K562 (cell line): ENCODE data around the gene FGF14. TPM values are rescaled to one million over a fixed set of nuclear protein-coding genes. Genes with fewer than 3 reads are reported as not detected.

Experiments used
- ATAC-seq: fragments of 200-7000 bp; cut with Tn5 transposase; 3 replicates; pipeline ENCODE4 v1.9.1; 2020; ENCODE audit warnings: moderate library complexity
- BruUV-seq: library from RNA; stranded (reverse); fragments of 400-500 nt; replicated peaks from 2 replicates; lab custom pipeline; 2021; lab: Mats Ljungman, UMichigan
- CTCF ChIA-PET: fragments of 300-600 bp; formaldehyde crosslinking; extraction: SDS; loops from one replicate; lab custom pipeline; 2021; ENCODE audit warnings: low intra/inter-chr PET ratio; lab: Yijun Ruan, JAX
- POLR2A ChIA-PET: fragments of 300-600, 350-650 bp; sonication (Branson Sonifier 250); formaldehyde crosslinking; extraction: SDS; loops from one replicate; lab custom pipeline; 2021; ENCODE audit warnings: antibody characterized with exemption, inconsistent platforms; lab: Yijun Ruan, JAX
- DNase-seq, 4 experiments: peaks; one replicate each; pipeline versions ENCODE4 v3.0.0 to v3.0.0-alpha.2; 2011 to 2018; ENCODE audit warnings: low spot score in 3 of 4, mixed read lengths in 3 of 4; ENCODE audit errors: extremely low read depth in 1 of 4
- FAIRE-seq: peaks from 2 replicates; lab custom pipeline; 2011; peaks lifted over from hg19 to GRCh38; lab: Jason Lieb, UNC
- H2AFZ ChIP-seq: 2 replicates; pipeline ENCODE4 v1.6.0; 2011; ENCODE audit warnings: low read depth, low read length, control low read depth, inconsistent platforms
- H3K27ac ChIP-seq: fragments of 200-600 bp; 3 replicates; pipeline ENCODE4 v1.8.0; 2011; ENCODE audit warnings: low read depth, mild to moderate bottlenecking, control low read depth, inconsistent platforms, low read length, moderate library complexity, mixed read lengths; ENCODE audit errors: extremely low read depth
- H3K27me3 ChIP-seq, 2 experiments: fragments of 300-600 bp in 1 of 2; 2 replicates in 1 of 2; 3 replicates in 1 of 2; pipeline versions ENCODE4 v1.6.0 to v1.8.0; 2011; ENCODE audit warnings: inconsistent platforms in 2 of 2, low read length in 2 of 2, mild to moderate bottlenecking in 1 of 2, mixed read lengths in 1 of 2, moderate library complexity in 1 of 2; ENCODE audit not compliant: control insufficient read depth in 2 of 2, insufficient read depth in 2 of 2
- H3K36me3 ChIP-seq: fragments of 300-600 bp; 3 replicates; pipeline ENCODE4 v1.8.0; 2011; ENCODE audit warnings: mild to moderate bottlenecking, low read length, inconsistent platforms; ENCODE audit not compliant: control insufficient read depth, insufficient read depth
- H3K4me1 ChIP-seq, 2 experiments: fragments of 200-600 bp in 1 of 2; replicated peaks in 1 of 2; 2 replicates in 1 of 2; 3 replicates in 1 of 2; pipeline versions ENCODE4 v1.5.1 to v1.8.0; 2011; ENCODE audit warnings: inconsistent platforms in 2 of 2, low read length in 2 of 2, mild to moderate bottlenecking in 1 of 2, mixed read lengths in 1 of 2, moderate library complexity in 1 of 2; ENCODE audit not compliant: control insufficient read depth in 2 of 2, insufficient read depth in 2 of 2
- H3K4me2 ChIP-seq: 2 replicates; pipeline ENCODE4 v1.6.1; 2011; ENCODE audit warnings: low read length, control low read depth, inconsistent platforms, mixed read lengths; ENCODE audit not compliant: insufficient read depth
- H3K4me3 ChIP-seq: fragments of 200-600 bp; sonication (generic), shearing (Covaris generic); 2 replicates; pipeline ENCODE4 v1.5.1; 2016; ENCODE audit warnings: control low read depth, inconsistent platforms
- H3K79me2 ChIP-seq: fragments of 200-600 bp; 3 replicates; pipeline ENCODE4 v1.8.0; 2011; ENCODE audit warnings: low read length, inconsistent platforms; ENCODE audit not compliant: control insufficient read depth, insufficient read depth
- H3K9ac ChIP-seq, 2 experiments: 2 replicates each; pipeline versions ENCODE4 v1.6.0 to v1.6.1; 2011; ENCODE audit warnings: low read depth in 2 of 2, low read length in 2 of 2, control low read depth in 1 of 2, inconsistent platforms in 1 of 2, mild to moderate bottlenecking in 1 of 2, mixed read lengths in 1 of 2; ENCODE audit not compliant: insufficient read depth in 1 of 2
- H3K9me1 ChIP-seq: one replicate; pipeline ENCODE4 v1.6.0; 2011; ENCODE audit warnings: inconsistent platforms, mild to moderate bottlenecking, low read length, moderate library complexity; ENCODE audit not compliant: control insufficient read depth, insufficient read depth
- H3K9me3 ChIP-seq: replicated peaks from 2 replicates; pipeline ENCODE4 v1.5.1; 2011; ENCODE audit warnings: low read depth, low read length, inconsistent platforms; ENCODE audit not compliant: control insufficient read depth, insufficient read depth
- H4K20me1 ChIP-seq: replicated peaks from 2 replicates; pipeline ENCODE4 v1.6.1; 2011; ENCODE audit warnings: low read length, inconsistent platforms, mixed read lengths; ENCODE audit not compliant: control insufficient read depth, insufficient read depth
- ETS1 ChIP-seq: conservative IDR thresholded peaks from 2 replicates; pipeline ENCODE4 v1.6.1; 2011; ENCODE audit warnings: low read depth, mild to moderate bottlenecking, low read length; ENCODE audit not compliant: control insufficient read depth
- GABPA ChIP-seq: fragments of 200-800 bp; sonication (Bioruptor generic); conservative IDR thresholded peaks from 2 replicates; pipeline ENCODE4 v1.6.1; 2016; ENCODE audit warnings: low read depth, missing genetic modification characterization, missing compliant biosample characterization
- NFXL1 ChIP-seq: fragments of 450-650 bp; formaldehyde crosslinking; IDR thresholded peaks from 2 replicates; pipeline ENCODE4 v1.4.0; 2021; ENCODE audit warnings: mild to moderate bottlenecking
- POLR2AphosphoS2 ChIP-seq: IDR thresholded peaks from 2 replicates; pipeline ENCODE4 v1.6.1; 2012; ENCODE audit warnings: low read length, improper control_type of control experiment
- RHOXF2B ChIP-seq: fragments of 250-450 bp; sonication (Bioruptor Pico); conservative IDR thresholded peaks from 2 replicates; pipeline ENCODE4 v1.5.1; 2021
- SRF ChIP-seq, 2 experiments: fragments of 250-450, 450-650 bp in 1 of 2; sonication (Bioruptor Pico) in 1 of 2; sonication (generic) in 1 of 2; formaldehyde crosslinking; IDR thresholded peaks; 2 replicates each; pipeline versions ENCODE4 v1.5.0 to v1.5.1; 2020 to 2022; ENCODE audit warnings: mild to moderate bottlenecking in 1 of 2, missing genetic modification reagents in 1 of 2
- ZBTB12 ChIP-seq: fragments of 250-450 bp; sonication (Bioruptor Pico); IDR thresholded peaks from 2 replicates; pipeline ENCODE4 v1.4.0; 2020
- ZNF408 ChIP-seq: fragments of 250-450 bp; sonication (Bioruptor Pico); IDR thresholded peaks from 2 replicates; pipeline ENCODE4 v1.4.0; 2020; ENCODE audit warnings: low read depth, mild to moderate bottlenecking, moderate library complexity
- WGBS: fragments of 100-300 bp; shearing (Covaris generic); methylation state at CpG from one replicate; pipeline ENCODE4 v1.1.6; 2016; ENCODE audit warnings: low coverage, mixed read lengths; ENCODE audit not compliant: insufficient coverage; ENCODE audit errors: missing lambda C conversion rate; 5-methylcytosine and 5-hydroxymethylcytosine counted together
- in situ Hi-C: fragments of 300-500 bp; cut with MboI; formaldehyde crosslinking; loops from 4 replicates; pipeline ENCODE4 v1.15.0; 2018; ENCODE audit warnings: inconsistent platforms, mixed read lengths
- intact Hi-C: fragments of 100-400 bp; cut with micrococcal nuclease; formaldehyde crosslinking; loops from 2 replicates; pipeline ENCODE4 v1.14.2; 2022
- polyA plus RNA-seq, 8 experiments: library from polyadenylated mRNA; depleted of rRNA in 4 of 8; stranded (reverse) in 5 of 8; unstranded in 3 of 8; fragments of >200 nt; fragmentation: Nextera tagmentation in 2 of 8; fragmentation: Illumina TruSeq in 1 of 8; extraction: Ambion mirVana in 2 of 8; extraction: Trizol in 1 of 8; gene quantifications; 2 replicates each; pipeline versions ENCODE4 v1.2.1 to v1.2.3, GENCODE V29; 2011 to 2014; ENCODE audit warnings: inconsistent platforms in 1 of 8, missing spikeins in 1 of 8
- total RNA-seq, 7 experiments: library from RNA; depleted of rRNA in 6 of 7; stranded (reverse); fragments of >200 nt in 6 of 7; fragmentation: Illumina TruSeq in 2 of 7; extraction: Trizol in 2 of 7; gene quantifications; 2 replicates each; pipeline versions ENCODE4 v1.2.1 to v1.2.3, GENCODE V29; 2011 to 2021; ENCODE audit warnings: low replicate concordance in 1 of 7

FGF14 gene
- total and polyA plus RNA-seq, 9 of the 15 experiments (the other 6 are each of a cell fraction or from before 2014, with no cell fraction given): not detected

GRCh38 chr13:102275969-102276368 is 125.9 kb downstream of the FGF14 start (continued):
- TF ChIP-seq NFXL1 (CRISPR knock-in tag) (no peak), ETS1 (no peak)

DNA sequence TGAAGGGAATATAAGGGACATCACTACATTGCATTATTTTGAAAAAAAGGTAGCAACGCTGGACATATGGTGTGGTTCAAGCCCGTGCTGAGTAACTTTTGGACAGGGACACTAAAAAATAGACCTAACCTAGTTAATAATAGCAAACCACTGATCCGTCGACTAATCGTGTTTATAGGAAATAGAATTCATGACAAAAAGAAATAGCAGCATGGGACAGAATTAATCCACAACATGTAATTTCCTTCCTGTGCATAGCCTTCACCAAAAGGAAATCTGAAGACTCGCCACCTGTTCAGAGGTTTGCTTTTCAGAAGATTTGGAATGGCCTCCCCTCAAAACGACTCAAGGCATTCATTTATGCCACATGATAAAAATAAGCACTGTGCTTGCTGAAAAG is 128.7 kb downstream of the FGF14 start:
- no TSS peak for BruUV-seq
- WGBS: 0% methylated on average over 7 of the region's 7 CpGs
- POLR2A ChIA-PET: no interaction called here

More for the DNA sequence above, 128.7 kb downstream of the FGF14 start:
- no peaks in the 10 kb centered on the region for H3K27me3 ChIP-seq
- H4K20me1 ChIP-seq: no peaks in the 10 kb centered on the region
- H2AFZ ChIP-seq: no peak overlapping the region
- no peak overlapping the region for H3K4me2 ChIP-seq
- TF ChIP-seq POLR2AphosphoS2: no peak
- no peak for TF ChIP-seq SRF (CRISPR knock-in tag; IDR thresholded peaks at IDR 0.05)
- TF ChIP-seq ZBTB12: no peak
- TF ChIP-seq GABPA (tag): no peak
- TF ChIP-seq RHOXF2B (CRISPR knock-in tag): no peak
- TF ChIP-seq ZNF408 (CRISPR knock-in tag): no peak
- CTCF ChIA-PET: no interaction called here
- no peak for DNase-seq
- no peak overlapping the region for H3K9ac ChIP-seq
- no peak overlapping the region for H3K4me3 ChIP-seq
- no peaks in the 10 kb centered on the region for H3K4me1 ChIP-seq
- no peaks in the 10 kb centered on the region for H3K9me1 ChIP-seq
- in situ Hi-C loops (no loop called here), intact Hi-C loops (no loop called here)
- H3K9me3 ChIP-seq: no peaks in the 10 kb centered on the region
- FAIRE-seq: no peak
- no peak overlapping the region for H3K27ac ChIP-seq
- no peaks in the 10 kb centered on the region for H3K79me2 ChIP-seq
- no peaks in the 10 kb centered on the region for H3K36me3 ChIP-seq
- ATAC-seq: no peak
